AG10803 (cell line): Measurements from ENCODE around the gene ESR1.

Experiments
- DNase-seq: peaks from one replicate; pipeline ENCODE4 v3.0.0; 2010; ENCODE audit warnings: low read depth
- H3K4me3 ChIP-seq: 2 replicates; pipeline ENCODE4 v1.5.1; 2011; ENCODE audit warnings: mild to moderate bottlenecking, low read length, control low read depth
- TF ChIP-seq, protein P1 (sequence below): conservative IDR thresholded peaks from 2 replicates; pipeline ENCODE4 v1.5.1; 2011; ENCODE audit warnings: mild to moderate bottlenecking, low read length, control low read depth, inconsistent platforms

The ESR1 gene

DNA sequence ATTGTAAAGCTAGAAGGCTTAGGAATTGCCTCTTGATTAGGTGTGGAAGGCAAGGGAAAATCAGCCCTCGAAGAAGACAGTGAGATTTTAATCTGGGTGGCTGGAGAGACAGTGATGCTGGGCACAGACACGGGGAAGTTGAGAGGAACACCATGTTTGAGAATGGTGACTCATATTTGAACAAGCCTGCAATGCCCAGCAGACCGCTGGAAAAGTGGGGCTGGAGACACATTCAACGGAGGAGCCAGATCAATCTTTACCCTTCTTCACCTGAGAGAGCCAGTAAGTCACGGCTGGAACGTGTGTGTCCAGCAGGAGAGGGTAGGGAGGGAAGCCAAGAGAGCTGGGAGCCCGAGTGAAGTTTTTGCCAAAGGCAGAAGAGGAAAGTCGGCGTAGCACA, 3.7 kb upstream of the ESR1 start:
- no peak for DNase-seq
- TF ChIP-seq, protein P1, sequence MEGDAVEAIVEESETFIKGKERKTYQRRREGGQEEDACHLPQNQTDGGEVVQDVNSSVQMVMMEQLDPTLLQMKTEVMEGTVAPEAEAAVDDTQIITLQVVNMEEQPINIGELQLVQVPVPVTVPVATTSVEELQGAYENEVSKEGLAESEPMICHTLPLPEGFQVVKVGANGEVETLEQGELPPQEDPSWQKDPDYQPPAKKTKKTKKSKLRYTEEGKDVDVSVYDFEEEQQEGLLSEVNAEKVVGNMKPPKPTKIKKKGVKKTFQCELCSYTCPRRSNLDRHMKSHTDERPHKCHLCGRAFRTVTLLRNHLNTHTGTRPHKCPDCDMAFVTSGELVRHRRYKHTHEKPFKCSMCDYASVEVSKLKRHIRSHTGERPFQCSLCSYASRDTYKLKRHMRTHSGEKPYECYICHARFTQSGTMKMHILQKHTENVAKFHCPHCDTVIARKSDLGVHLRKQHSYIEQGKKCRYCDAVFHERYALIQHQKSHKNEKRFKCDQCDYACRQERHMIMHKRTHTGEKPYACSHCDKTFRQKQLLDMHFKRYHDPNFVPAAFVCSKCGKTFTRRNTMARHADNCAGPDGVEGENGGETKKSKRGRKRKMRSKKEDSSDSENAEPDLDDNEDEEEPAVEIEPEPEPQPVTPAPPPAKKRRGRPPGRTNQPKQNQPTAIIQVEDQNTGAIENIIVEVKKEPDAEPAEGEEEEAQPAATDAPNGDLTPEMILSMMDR: no peak
- H3K4me3 ChIP-seq: no peak overlapping the region

- no peak overlapping the region for H3K4me3 ChIP-seq
- TF ChIP-seq, protein P1: no peak
- DNase-seq: no peak
Measured at GRCh38 chr6:151804585-151805285, 2.7 kb upstream of the ESR1 start.

GRCh38 chr6:151805286-151805840, 2.1 kb upstream of the ESR1 start:
- DNase-seq: peak; percentile 25
- TF ChIP-seq, protein P1: no peak

GRCh38 chr6:151806757-151807512, 547 bp upstream of the ESR1 start:
- TF ChIP-seq, protein P1: no peak
- peak; percentile 22 for DNase-seq

More at GRCh38 chr6:151805286-151805840, 2.1 kb upstream of the ESR1 start:
- no peak overlapping the region; the same call in 1 of the 2 replicates for H3K4me3 ChIP-seq

DNA sequence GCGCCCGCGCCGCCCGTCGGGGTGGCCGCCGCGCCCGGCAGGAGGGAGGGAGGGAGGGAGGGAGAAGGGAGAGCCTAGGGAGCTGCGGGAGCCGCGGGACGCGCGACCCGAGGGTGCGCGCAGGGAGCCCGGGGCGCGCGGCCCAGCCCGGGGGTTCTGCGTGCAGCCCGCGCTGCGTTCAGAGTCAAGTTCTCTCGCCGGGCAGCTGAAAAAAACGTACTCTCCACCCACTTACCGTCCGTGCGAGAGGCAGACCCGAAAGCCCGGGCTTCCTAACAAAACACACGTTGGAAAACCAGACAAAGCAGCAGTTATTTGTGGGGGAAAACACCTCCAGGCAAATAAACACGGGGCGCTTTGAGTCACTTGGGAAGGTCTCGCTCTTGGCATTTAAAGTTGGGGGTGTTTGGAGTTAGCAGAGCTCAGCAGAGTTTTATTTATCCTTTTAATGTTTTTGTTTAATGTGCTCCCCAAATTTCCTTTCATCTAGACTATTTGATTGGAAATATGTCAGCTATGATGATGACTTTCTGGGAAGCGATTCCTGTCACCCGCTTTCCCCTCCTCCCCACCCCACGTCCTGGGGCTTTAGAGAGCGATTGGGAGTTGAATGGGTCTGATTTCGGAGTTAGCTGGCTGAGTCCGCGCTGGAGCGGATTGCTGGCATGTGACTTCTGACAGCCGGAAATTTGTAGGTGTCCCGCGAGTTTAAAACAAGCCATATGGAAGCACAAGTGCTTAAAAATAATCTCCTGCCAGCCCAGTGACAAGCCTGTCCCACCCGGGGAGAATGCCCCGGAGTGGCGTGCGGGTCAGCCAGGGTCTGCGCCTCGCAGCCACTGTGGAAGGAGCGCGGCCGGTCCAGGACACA, 1.1 kb downstream of the ESR1 start:
- TF ChIP-seq, protein P1: no peak
- DNase-seq: no peak
- no peak overlapping the region for H3K4me3 ChIP-seq

More at GRCh38 chr6:151806757-151807512, 547 bp upstream of the ESR1 start:
- no peak overlapping the region for H3K4me3 ChIP-seq

DNA sequence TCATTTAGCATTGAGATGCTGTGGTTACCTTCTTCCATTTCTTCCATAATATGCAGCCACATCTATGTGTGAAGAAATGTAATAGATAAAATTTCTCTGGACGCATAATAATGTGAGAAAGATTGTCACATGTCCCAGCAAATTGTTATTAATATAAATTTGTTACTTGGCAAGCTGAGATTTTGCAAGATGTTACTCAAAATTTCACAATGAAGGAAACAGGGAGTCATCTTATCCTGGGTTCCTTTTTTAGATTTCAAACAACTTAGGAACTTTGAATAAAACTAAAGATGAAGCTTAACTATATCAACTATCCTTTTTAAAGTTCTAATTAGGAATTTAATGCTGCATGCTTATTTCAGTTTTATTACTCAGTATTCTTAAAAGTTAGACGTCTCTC, 3.6 kb downstream of the ESR1 start:
- TF ChIP-seq, protein P1: no peak
- no peak for DNase-seq
- H3K4me3 ChIP-seq: no peak overlapping the region
